ENCODE results near the gene TTLL11. TPM values are rescaled to one million over a fixed set of nuclear protein-coding genes. Genes with fewer than 3 reads are reported as not detected.

Gene TTLL11
- total RNA-seq, 1 donor from 2014 or later, result 5.8 TPM

GRCh38 chr9:122059214-122059954 lies 33.7 kb downstream of the TTLL11 start:
- DNase-seq (no peak), ATAC-seq (no peak)
- intact Hi-C loops (cut with micrococcal nuclease), result no loop called here

GRCh38 chr9:122058709-122059108 lies 34.4 kb downstream of the TTLL11 start:
- intact Hi-C loops (cut with micrococcal nuclease), result no loop called here
- no peak for DNase-seq
- no peak for ATAC-seq

- DNase-seq (no peak), ATAC-seq (no peak)
- intact Hi-C loops (cut with micrococcal nuclease), result no loop called here
Observed at GRCh38 chr9:122058051-122058450, 35.1 kb downstream of the TTLL11 start.

- ATAC-seq, result no peak
Observed at GRCh38 chr9:122057211-122057610, 35.9 kb downstream of the TTLL11 start.

GRCh38 chr9:122056484-122056883 lies 36.6 kb downstream of the TTLL11 start:
- intact Hi-C loops (cut with micrococcal nuclease), result no loop called here
- DNase-seq (no peak), ATAC-seq (peak; percentile 50)

More at GRCh38 chr9:122057211-122057610, 35.9 kb downstream of the TTLL11 start:
- intact Hi-C loops (cut with micrococcal nuclease), result no loop called here
- DNase-seq, result no peak

- intact Hi-C loops (cut with micrococcal nuclease), result no loop called here
- no peak for DNase-seq
- no peak for ATAC-seq
Observed at GRCh38 chr9:122055701-122056100, 37.4 kb downstream of the TTLL11 start.

- ATAC-seq (no peak), DNase-seq (no peak)
- intact Hi-C loops (cut with micrococcal nuclease), result no loop called here
Observed at GRCh38 chr9:122053567-122054350, 39.3 kb downstream of the TTLL11 start.

GRCh38 chr9:122053064-122053463 lies 40.0 kb downstream of the TTLL11 start:
- DNase-seq (no peak), ATAC-seq (no peak)
- intact Hi-C loops (cut with micrococcal nuclease), result no loop called here

GRCh38 chr9:122051351-122052321 lies 41.5 kb downstream of the TTLL11 start:
- intact Hi-C loops (cut with micrococcal nuclease), result no loop called here
- no peak for ATAC-seq
- no peak for DNase-seq

- intact Hi-C loops (cut with micrococcal nuclease), result no loop called here
- DNase-seq (no peak), ATAC-seq (no peak)
Observed at GRCh38 chr9:122050167-122050566, 42.9 kb downstream of the TTLL11 start.

- no peak for DNase-seq
- intact Hi-C loops (cut with micrococcal nuclease), result no loop called here
- ATAC-seq, result no peak
Observed at GRCh38 chr9:122042056-122042455, 51.1 kb downstream of the TTLL11 start.

GRCh38 chr9:122040561-122041242 lies 52.4 kb downstream of the TTLL11 start:
- intact Hi-C loops (cut with micrococcal nuclease), result no loop called here
- DNase-seq (no peak), ATAC-seq (no peak)

- no peak for DNase-seq
Observed at GRCh38 chr9:122039234-122039633, 53.9 kb downstream of the TTLL11 start.

GRCh38 chr9:122036988-122037387 lies 56.1 kb downstream of the TTLL11 start:
- DNase-seq (no peak), ATAC-seq (no peak)
- intact Hi-C loops (cut with micrococcal nuclease), result no loop called here

More at GRCh38 chr9:122039234-122039633, 53.9 kb downstream of the TTLL11 start:
- ATAC-seq, result no peak
- intact Hi-C loops (cut with micrococcal nuclease), result no loop called here

GRCh38 chr9:122036408-122036807 lies 56.7 kb downstream of the TTLL11 start:
- intact Hi-C loops (cut with micrococcal nuclease), result no loop called here
- no peak for ATAC-seq
- no peak for DNase-seq

- DNase-seq (no peak), ATAC-seq (no peak)
- intact Hi-C loops (cut with micrococcal nuclease), result no loop called here
Observed at GRCh38 chr9:122033775-122034373, 59.2 kb downstream of the TTLL11 start.

GRCh38 chr9:122032346-122032745 lies 60.8 kb downstream of the TTLL11 start:
- DNase-seq, result no peak
- intact Hi-C loops (cut with micrococcal nuclease), result no loop called here
- ATAC-seq, result no peak

GRCh38 chr9:122031776-122032175 lies 61.3 kb downstream of the TTLL11 start:
- intact Hi-C loops (cut with micrococcal nuclease), result no loop called here
- ATAC-seq, result no peak
- DNase-seq, result no peak

- no peak for DNase-seq
- ATAC-seq, result no peak
- intact Hi-C loops (cut with micrococcal nuclease), result no loop called here
Observed at GRCh38 chr9:122031157-122031556, 62.0 kb downstream of the TTLL11 start.
